Activated CD4-positive, alpha-beta T cell treated with anti-CD3 and anti-CD28 coated beads, Interleukin-2, amount 10 ng/mL, durations not matched to agents 7 days and 5 days (primary cell): ENCODE data around the gene PMEPA1. TPM values are rescaled to one million over a fixed set of nuclear protein-coding genes. Genes with fewer than 3 reads are reported as not detected.
A peak's percentile ranks its signal among the peaks of the same experiment; 100 is the strongest.

Source experiments
- CTCF ChIA-PET: fragments of 350-600 bp; sonication (Branson Sonifier 250); formaldehyde crosslinking; loops from one replicate; lab custom pipeline; 2021; ENCODE audit warnings: antibody characterized with exemption; lab: Charles Lee
- POLR2A ChIA-PET: fragments of 350-600 bp; sonication (Branson Sonifier 250); formaldehyde crosslinking; loops from one replicate; lab custom pipeline; 2021; ENCODE audit warnings: antibody characterized with exemption; lab: Charles Lee
- DNase-seq: peaks from one replicate; pipeline ENCODE4 v3.0.0-alpha.2; 2020
- H3K27ac Mint-ChIP-seq: one replicate; pipeline ENCODE4 v1.8.0; 2021; ENCODE audit warnings: mild to moderate bottlenecking, moderate library complexity, mixed read lengths
- H3K27me3 Mint-ChIP-seq: one replicate; pipeline ENCODE4 v1.8.0; 2021; ENCODE audit warnings: mixed read lengths
- H3K36me3 Mint-ChIP-seq: one replicate; pipeline ENCODE4 v1.8.0; 2021; ENCODE audit warnings: low read depth, mixed read lengths
- H3K4me1 Mint-ChIP-seq: one replicate; pipeline ENCODE4 v1.8.0; 2021; ENCODE audit warnings: mixed read lengths
- H3K4me3 Mint-ChIP-seq: one replicate; pipeline ENCODE4 v1.8.0; 2021; ENCODE audit warnings: mild to moderate bottlenecking, moderate library complexity, mixed read lengths
- H3K9me3 Mint-ChIP-seq: one replicate; pipeline ENCODE4 v1.8.0; 2021; ENCODE audit warnings: mixed read lengths
- total RNA-seq, 2 experiments: library from RNA; stranded (reverse); gene quantifications; one replicate each; pipeline ENCODE4 v1.2.3, GENCODE V29; 2021

The PMEPA1 gene, protein sequence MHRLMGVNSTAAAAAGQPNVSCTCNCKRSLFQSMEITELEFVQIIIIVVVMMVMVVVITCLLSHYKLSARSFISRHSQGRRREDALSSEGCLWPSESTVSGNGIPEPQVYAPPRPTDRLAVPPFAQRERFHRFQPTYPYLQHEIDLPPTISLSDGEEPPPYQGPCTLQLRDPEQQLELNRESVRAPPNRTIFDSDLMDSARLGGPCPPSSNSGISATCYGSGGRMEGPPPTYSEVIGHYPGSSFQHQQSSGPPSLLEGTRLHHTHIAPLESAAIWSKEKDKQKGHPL
- total RNA-seq: 1 to 10 TPM in 1 of 2 experiments, under 1 TPM in 1; 0.72 to 1.1 TPM

- peak within 1 kb of the TSS; percentile 77 for H3K4me3 Mint-ChIP-seq
- peaks cover 30% of the 10 kb centered on the region for H3K27me3 Mint-ChIP-seq
- H3K9me3 Mint-ChIP-seq: no peaks in the 10 kb centered on the region
- peak; percentile 87 for DNase-seq
- peaks cover 3% of the 10 kb centered on the region for H3K36me3 Mint-ChIP-seq
- peaks cover 14% of the 10 kb centered on the region for H3K4me1 Mint-ChIP-seq
- CTCF ChIA-PET: interaction anchor here (0.6 to 2.1 kb wide), 3 partner anchors 10 to 87 kb away, joined by 3 to 8 read pairs (median 3); no protein-coding TSS in a partner anchor
- POLR2A ChIA-PET: interaction anchor here (0.7 kb wide), 1 partner anchor 88 kb away, joined by 4 read pairs; no protein-coding TSS in a partner anchor
- H3K27ac Mint-ChIP-seq: peak within 1 kb of the TSS; percentile 76
These were observed at the start of gene PMEPA1 for GRCh38 chr20:57709823-57710799. TSS of gene PMEPA1 (minus strand) at chr20:57710015. CDS start at chr20:57709582, 433 bp downstream.

- Mint-ChIP-seq H3K4me1 (no peaks in the 10 kb centered on the region), H3K27me3 (peaks cover 10% of the 10 kb centered on the region), H3K36me3 (no peaks in the 10 kb centered on the region), H3K27ac (no peak overlapping the region), H3K9me3 (peaks cover 3% of the 10 kb centered on the region), H3K4me3 (no peak overlapping the region)
- CTCF ChIA-PET: no interaction called here
- POLR2A ChIA-PET: no interaction called here
- DNase-seq: no peak
These were observed 48.0 kb upstream of the PMEPA1 start for GRCh38 chr20:57757767-57758166.

DNA sequence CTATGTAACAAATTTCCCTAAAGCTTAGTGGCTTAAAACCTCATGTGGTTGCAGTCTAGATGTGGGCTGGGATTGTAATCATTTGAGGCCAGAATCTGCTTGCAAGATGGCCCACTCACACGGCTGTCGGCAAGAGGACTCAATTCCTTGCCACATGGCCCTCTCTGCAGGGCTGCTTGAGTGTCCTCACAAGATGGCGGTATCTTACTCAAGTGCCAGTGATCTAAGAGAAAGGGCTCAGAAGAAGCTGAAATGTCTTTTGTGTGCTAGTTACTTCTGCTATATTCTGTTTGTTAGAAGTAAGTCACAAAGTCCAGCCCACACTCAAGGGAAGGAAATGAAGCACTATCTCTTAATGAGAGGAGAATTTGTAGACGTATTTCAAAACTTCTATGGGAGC, 47.1 kb upstream of the PMEPA1 start:
- H3K9me3 Mint-ChIP-seq: peaks cover 3% of the 10 kb centered on the region
- ChIA-PET POLR2A (no interaction called here), CTCF (no interaction called here)
- no peaks in the 10 kb centered on the region for H3K36me3 Mint-ChIP-seq
- no peak overlapping the region for H3K4me3 Mint-ChIP-seq
- H3K27ac Mint-ChIP-seq: no peak overlapping the region
- H3K4me1 Mint-ChIP-seq: no peaks in the 10 kb centered on the region
- no peak for DNase-seq
- peaks cover 11% of the 10 kb centered on the region for H3K27me3 Mint-ChIP-seq

DNA sequence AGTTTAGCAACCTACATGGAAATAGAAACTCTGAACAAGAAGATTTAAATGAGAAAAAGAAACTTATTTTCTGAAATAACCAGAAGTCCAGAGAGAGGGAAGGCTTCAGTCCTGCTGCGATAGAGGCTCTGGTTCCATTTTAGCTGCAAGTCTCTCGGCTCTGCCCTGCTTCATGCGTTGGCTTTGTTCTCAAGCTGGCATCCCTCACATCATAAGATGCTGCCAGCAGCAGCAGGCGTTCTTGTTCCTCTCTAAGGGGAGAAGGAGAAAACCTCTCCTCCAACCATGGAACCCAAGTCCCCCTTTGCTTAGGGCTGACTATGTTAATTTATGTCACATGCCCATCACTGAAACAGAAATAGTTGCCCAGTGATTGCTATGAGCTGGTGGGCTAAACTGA, 46.4 kb upstream of the PMEPA1 start:
- CTCF ChIA-PET: no interaction called here
- Mint-ChIP-seq H3K27me3 (peaks cover 16% of the 10 kb centered on the region), H3K4me1 (no peaks in the 10 kb centered on the region), H3K4me3 (no peak overlapping the region), H3K27ac (no peak overlapping the region), H3K9me3 (peaks cover 3% of the 10 kb centered on the region), H3K36me3 (no peaks in the 10 kb centered on the region)
- POLR2A ChIA-PET: no interaction called here
- DNase-seq: no peak

DNA sequence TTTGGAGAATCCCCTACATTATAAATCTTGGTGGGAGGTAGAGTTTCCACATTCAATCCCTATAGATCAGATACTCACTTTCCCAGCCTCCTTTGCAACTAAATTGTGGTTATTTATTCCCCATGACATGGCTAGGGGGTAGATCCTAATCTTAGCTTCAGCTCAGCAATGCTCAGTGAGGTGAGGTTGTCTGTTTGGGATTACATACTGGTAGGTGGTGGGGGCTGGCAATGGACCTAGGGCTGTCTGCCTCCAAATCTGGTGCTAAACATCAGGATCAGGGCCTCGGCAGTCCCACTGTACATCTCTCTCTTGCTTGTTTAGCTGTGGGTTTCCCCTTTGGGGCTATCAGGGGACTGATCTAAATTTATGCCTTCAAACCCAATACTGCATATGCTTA, 45.8 kb upstream of the PMEPA1 start:
- Mint-ChIP-seq H3K27ac (no peak overlapping the region), H3K4me1 (no peaks in the 10 kb centered on the region), H3K9me3 (peaks cover 3% of the 10 kb centered on the region), H3K4me3 (no peak overlapping the region), H3K27me3 (peaks cover 20% of the 10 kb centered on the region), H3K36me3 (no peaks in the 10 kb centered on the region)
- ChIA-PET POLR2A (no interaction called here), CTCF (no interaction called here)
- DNase-seq: no peak

DNA sequence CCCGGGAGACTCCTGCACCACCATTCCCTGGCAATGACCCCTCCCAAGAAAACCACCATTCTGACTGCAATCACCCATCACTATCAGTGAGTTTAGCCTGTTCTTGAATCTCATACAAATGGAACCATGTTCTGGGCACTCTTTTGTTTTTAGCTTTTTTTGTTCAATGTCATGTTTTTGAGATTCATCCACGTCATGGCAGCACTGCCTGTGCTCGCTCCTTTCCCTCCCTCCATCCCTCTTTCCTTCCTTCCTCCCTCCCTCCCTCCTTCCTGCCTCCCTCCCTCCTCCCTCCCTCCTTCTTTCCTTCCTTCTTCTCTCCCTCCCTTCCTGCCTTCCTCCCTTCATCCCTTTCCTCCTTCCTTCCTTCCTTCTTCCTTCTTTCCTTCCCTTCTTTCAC, 44.4 kb upstream of the PMEPA1 start:
- no peak overlapping the region for H3K27ac Mint-ChIP-seq
- ChIA-PET CTCF (no interaction called here), POLR2A (no interaction called here)

DNA sequence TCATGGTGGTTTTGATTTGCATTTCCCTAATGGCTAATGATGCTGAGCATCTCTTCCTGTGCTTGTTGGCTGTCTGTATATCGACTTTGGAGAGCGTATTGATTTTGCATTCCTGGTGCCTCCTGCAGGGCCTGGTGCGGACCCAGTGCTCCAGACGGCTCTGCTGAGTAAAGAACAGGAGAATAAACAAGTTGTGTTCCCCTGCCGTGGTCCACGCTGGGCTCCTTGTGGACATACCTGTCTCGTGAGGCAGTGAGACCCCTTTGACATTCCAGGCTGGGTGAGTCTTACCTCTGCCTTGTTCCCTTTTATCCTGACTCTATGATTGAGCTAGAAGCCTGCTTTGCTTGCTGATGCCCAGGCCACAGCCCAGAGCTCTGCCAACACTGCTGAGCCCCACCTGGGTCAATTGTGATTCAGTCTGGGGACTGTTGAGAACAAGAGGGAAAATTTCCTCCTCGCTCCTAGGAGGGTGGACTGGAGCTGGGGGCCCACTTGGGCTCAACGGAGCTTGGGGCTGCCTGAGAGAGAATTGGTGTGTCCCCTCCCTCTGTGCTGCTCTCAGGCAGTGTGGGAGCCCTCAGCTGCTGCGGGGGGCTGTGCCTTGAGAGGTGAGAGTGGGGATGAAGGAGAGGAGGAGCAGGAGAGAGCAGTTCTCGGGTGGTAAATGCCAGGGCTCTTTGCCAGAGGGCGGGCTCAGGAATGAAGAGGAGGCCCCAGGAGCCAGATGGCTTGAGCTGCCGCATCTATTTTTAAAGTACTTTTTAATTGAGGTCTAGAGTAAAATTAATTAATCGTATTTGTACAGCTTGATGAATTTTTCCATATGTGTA, 43.7 kb upstream of the PMEPA1 start:
- H3K27me3 Mint-ChIP-seq: peaks cover 33% of the 10 kb centered on the region
- no peaks in the 10 kb centered on the region for H3K9me3 Mint-ChIP-seq
- POLR2A ChIA-PET: no interaction called here
- no peaks in the 10 kb centered on the region for H3K36me3 Mint-ChIP-seq
- DNase-seq: no peak
- H3K4me1 Mint-ChIP-seq: peaks cover 7% of the 10 kb centered on the region
- CTCF ChIA-PET: no interaction called here
- H3K4me3 Mint-ChIP-seq: no peak overlapping the region
- H3K27ac Mint-ChIP-seq: no peak overlapping the region

More for the DNA sequence above, 44.4 kb upstream of the PMEPA1 start:
- H3K36me3 Mint-ChIP-seq: no peaks in the 10 kb centered on the region
- H3K27me3 Mint-ChIP-seq: peaks cover 30% of the 10 kb centered on the region
- no peaks in the 10 kb centered on the region for H3K9me3 Mint-ChIP-seq
- DNase-seq: no peak
- H3K4me3 Mint-ChIP-seq: no peak overlapping the region
- H3K4me1 Mint-ChIP-seq: peaks cover 3% of the 10 kb centered on the region

DNA sequence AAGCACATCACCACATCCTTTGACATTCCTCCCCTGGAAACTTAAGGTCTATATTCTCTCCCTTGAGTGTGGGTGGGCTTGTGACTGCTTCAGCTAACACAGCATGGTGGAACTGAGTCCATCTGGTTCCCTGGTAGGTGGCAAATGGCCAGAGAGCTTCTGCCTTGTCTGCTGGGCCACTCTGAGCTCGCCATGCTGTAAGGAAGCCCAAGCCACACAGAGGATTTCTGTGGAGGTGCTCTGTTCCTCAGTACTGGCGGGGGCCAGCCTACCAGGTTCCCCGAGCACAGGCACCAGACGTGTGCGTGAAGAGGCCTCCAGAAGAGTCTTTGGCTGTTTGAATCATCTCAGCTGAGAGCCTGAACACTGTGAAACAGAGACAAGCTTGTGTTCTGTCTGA, 41.6 kb upstream of the PMEPA1 start:
- Mint-ChIP-seq H3K4me1 (peaks cover 12% of the 10 kb centered on the region), H3K4me3 (no peak overlapping the region), H3K36me3 (no peaks in the 10 kb centered on the region), H3K9me3 (no peaks in the 10 kb centered on the region), H3K27me3 (peaks cover 40% of the 10 kb centered on the region), H3K27ac (no peak overlapping the region)
- ChIA-PET POLR2A (no interaction called here), CTCF (interaction anchor here (0.9 kb wide), 1 partner anchor 13 kb away, joined by 4 read pairs; no protein-coding TSS in a partner anchor)
- no peak for DNase-seq

- CTCF ChIA-PET: no interaction called here
- no peak overlapping the region for H3K4me3 Mint-ChIP-seq
- no peaks in the 10 kb centered on the region for H3K9me3 Mint-ChIP-seq
- peaks cover 36% of the 10 kb centered on the region for H3K27me3 Mint-ChIP-seq
- DNase-seq: no peak
- H3K27ac Mint-ChIP-seq: no peak overlapping the region
- H3K4me1 Mint-ChIP-seq: peaks cover 12% of the 10 kb centered on the region
- no peaks in the 10 kb centered on the region for H3K36me3 Mint-ChIP-seq
- POLR2A ChIA-PET: no interaction called here
These were observed 40.1 kb upstream of the PMEPA1 start for GRCh38 chr20:57749869-57750268.

DNA sequence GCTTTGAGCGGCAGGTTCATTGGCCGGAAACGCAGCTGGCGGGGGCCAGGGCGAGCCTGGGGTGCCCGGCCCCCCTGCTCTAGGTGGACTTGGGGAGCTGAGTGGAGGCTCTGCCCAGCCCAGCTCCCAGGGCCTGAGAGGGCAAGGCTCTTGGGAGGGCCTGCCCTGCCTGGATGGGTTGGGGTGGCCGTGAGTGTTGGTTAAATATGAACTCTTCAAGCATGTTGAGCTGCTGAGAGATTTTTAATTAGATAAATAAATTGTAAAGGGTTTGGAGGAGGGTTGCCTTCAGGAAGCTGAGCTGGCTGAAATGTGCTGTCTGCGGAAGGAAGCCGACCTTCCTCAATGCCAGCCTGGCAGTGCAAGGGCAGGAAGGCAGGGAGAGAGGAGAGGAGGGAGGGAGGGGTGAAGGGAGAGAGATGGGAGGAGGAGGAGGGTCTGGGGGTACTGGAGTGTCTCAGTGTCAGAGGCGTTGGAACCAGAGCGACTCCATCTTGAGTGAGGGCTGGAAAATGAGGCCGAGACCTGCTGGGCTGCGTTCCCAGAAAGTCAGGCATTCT, 39.4 kb upstream of the PMEPA1 start:
- peaks cover 35% of the 10 kb centered on the region for H3K27me3 Mint-ChIP-seq
- no peak overlapping the region for H3K27ac Mint-ChIP-seq
- DNase-seq: no peak
- peaks cover 12% of the 10 kb centered on the region for H3K4me1 Mint-ChIP-seq
- POLR2A ChIA-PET: no interaction called here
- CTCF ChIA-PET: no interaction called here
- H3K4me3 Mint-ChIP-seq: no peak overlapping the region
- no peaks in the 10 kb centered on the region for H3K9me3 Mint-ChIP-seq
- H3K36me3 Mint-ChIP-seq: no peaks in the 10 kb centered on the region

DNA sequence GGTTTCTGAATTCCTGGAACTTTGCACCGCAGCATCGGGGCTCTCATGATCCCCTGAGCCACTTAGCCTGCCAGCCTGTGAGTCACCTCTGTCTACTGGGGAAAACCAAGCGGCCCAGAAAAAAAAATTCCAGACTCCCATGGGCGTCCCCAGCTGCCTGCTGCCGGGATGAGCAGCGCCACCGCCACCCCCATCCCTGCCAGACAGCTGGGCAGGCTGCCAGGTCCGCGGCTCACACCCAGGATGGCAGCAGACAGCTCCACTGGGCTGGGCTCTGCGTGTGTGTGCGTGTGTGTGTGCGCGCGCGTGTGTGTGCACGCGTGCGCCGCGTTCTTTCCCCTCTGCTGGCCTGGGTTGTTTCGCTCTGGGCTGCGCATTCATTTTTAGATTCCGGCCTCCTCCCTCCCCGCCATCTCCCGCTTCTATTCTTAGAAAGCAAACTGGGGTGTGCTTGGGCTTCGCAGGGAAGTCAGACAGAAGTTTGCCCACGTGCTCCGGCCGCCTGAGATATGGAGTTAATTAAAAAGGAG, 38.9 kb upstream of the PMEPA1 start:
- peak; percentile 8 for DNase-seq
- peaks cover 35% of the 10 kb centered on the region for H3K27me3 Mint-ChIP-seq
- no peaks in the 10 kb centered on the region for H3K36me3 Mint-ChIP-seq
- POLR2A ChIA-PET: no interaction called here
- H3K27ac Mint-ChIP-seq: peak overlapping the region; percentile 36
- peaks cover 12% of the 10 kb centered on the region for H3K4me1 Mint-ChIP-seq
- H3K4me3 Mint-ChIP-seq: peak overlapping the region; percentile 10
- CTCF ChIA-PET: interaction anchor here (0.6 kb wide), 1 partner anchor 581 kb away, joined by 4 read pairs; no protein-coding TSS in a partner anchor
- H3K9me3 Mint-ChIP-seq: no peaks in the 10 kb centered on the region
